ENCODE measurements around the gene SPATA45.

DNA sequence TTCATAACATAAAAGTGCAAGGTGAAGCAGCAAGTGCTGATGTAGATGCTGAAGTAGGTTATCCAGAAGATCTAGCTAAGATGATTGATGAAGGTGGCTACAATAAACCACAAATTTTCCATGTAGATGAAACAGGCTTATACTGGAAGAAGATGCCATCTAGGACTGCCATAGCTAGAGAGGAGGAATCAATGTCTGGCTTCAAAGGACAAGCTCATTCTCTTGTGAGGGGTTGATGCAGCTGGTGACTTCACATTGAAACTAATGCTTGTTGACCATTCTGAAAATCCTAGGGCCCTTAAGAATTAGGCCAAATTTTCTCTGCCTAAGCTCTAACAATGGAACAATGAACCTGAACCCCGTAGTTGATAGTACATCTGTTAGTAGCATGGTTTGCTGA is 44.7 kb upstream of the SPATA45 start:
- TF ChIP-seq, protein P1, sequence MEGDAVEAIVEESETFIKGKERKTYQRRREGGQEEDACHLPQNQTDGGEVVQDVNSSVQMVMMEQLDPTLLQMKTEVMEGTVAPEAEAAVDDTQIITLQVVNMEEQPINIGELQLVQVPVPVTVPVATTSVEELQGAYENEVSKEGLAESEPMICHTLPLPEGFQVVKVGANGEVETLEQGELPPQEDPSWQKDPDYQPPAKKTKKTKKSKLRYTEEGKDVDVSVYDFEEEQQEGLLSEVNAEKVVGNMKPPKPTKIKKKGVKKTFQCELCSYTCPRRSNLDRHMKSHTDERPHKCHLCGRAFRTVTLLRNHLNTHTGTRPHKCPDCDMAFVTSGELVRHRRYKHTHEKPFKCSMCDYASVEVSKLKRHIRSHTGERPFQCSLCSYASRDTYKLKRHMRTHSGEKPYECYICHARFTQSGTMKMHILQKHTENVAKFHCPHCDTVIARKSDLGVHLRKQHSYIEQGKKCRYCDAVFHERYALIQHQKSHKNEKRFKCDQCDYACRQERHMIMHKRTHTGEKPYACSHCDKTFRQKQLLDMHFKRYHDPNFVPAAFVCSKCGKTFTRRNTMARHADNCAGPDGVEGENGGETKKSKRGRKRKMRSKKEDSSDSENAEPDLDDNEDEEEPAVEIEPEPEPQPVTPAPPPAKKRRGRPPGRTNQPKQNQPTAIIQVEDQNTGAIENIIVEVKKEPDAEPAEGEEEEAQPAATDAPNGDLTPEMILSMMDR (IDR thresholded peaks at IDR 0.05) = no peak
- no peak for TF ChIP-seq POLR2A (IDR thresholded peaks at IDR 0.05)
